Tibial nerve (tissue), 4 donors: ENCODE results near the gene FAT1. TPM values are rescaled to one million over a fixed set of nuclear protein-coding genes. Genes with fewer than 3 reads are reported as not detected.

Experiments used
- DNase-seq, 2 donors: peaks; one replicate each; pipeline ENCODE4 v3.0.0-alpha.2; 2019; ENCODE audit warnings: low spot score in 2 of 2
- H3K27ac ChIP-seq, 4 donors: fragments of 200-600 bp; sonication (generic) in 3 of 4; one replicate each; pipeline ENCODE4 v1.5.1; 2017 to 2019; ENCODE audit warnings: mild to moderate bottlenecking in 1 of 4
- H3K27me3 ChIP-seq, 2 donors: fragments of 200-600 bp; sonication (generic) in 1 of 2; one replicate each; pipeline versions ENCODE4 v1.5.1 to v1.6.0; 2017 to 2019
- H3K36me3 ChIP-seq, 3 donors: fragments of 200-600 bp; sonication (generic); one replicate each; pipeline ENCODE4 v1.5.1; 2018 to 2019
- H3K4me1 ChIP-seq, 4 donors: fragments of 200-600 bp; sonication (generic) in 3 of 4; one replicate each; pipeline ENCODE4 v1.5.1; 2017 to 2019
- H3K4me3 ChIP-seq, 4 donors: fragments of 200-600 bp; sonication (generic) in 3 of 4; one replicate each; pipeline ENCODE4 v1.5.1; 2017 to 2019; ENCODE audit warnings: mild to moderate bottlenecking in 1 of 4, moderate library complexity in 1 of 4
- H3K9me3 ChIP-seq, 4 donors: fragments of 200-600 bp; sonication (generic) in 3 of 4; one replicate each; pipeline ENCODE4 v1.5.1; 2017 to 2019
- CTCF ChIP-seq, 5 experiments: fragments of 200-600 bp in 3 of 5; fragments of 450-650 bp in 2 of 5; sonication (generic) in 3 of 5; IDR thresholded peaks; one replicate each; pipeline ENCODE4 v1.5.1; 2016 to 2019; ENCODE audit warnings: antibody characterized with exemption in 5 of 5, mild to moderate bottlenecking in 3 of 5, moderate library complexity in 2 of 5
- EP300 ChIP-seq, 2 donors: sonication (generic); formaldehyde crosslinking; IDR thresholded peaks; one replicate each; pipeline ENCODE4 v1.6.1; 2017; ENCODE audit warnings: antibody characterized with exemption in 2 of 2, mild to moderate bottlenecking in 1 of 2
- POLR2A ChIP-seq, 2 donors: fragments of 450-650 bp; IDR thresholded peaks; one replicate each; pipeline ENCODE4 v1.6.1; 2017; ENCODE audit warnings: antibody characterized with exemption in 2 of 2, mild to moderate bottlenecking in 2 of 2, moderate library complexity in 2 of 2
- WGBS, 2 donors: methylation state at CpG; one replicate each; pipeline ENCODE4 v1.1.5; 2018; 5-methylcytosine and 5-hydroxymethylcytosine counted together
- total RNA-seq, 4 donors: library from RNA; depleted of rRNA; stranded (reverse); fragments of >200 nt; gene quantifications; one replicate each; pipeline ENCODE4 v1.1.0, GENCODE V29; 2016

FAT1 gene
- total RNA-seq, 4 donors from 2014 or later: 85.2 to 119 (median 91.6) TPM

DNA sequence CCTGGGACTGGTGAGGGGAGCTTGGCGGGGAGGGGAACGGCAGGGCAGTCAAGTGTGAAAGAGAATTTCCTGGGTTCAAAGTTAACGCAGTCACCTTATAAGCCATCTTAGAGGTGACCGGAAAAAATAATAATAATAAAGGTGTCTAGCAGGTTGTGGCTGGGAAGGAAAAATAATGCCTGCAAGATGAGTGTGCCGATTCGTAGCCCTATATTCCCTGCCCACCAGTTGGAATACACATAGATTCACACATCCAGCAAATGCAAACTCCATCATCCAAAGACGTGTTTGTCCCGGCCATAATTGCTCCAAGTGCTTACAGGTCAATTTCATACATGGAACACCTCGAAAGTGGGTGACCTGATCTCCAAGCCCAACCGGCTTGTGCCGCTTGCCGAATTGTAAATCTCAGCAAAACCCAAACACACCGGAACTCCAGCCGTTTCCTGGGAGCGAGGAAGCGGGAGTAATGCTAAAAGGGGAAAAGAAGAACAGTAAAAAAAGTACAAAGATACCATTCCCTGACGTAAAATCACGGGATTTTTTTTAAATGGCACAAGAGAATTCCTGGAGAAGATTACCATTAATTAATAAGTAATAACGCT, 1.3 kb upstream of the FAT1 start:
- peak in 1 of 2 donors; percentile 29 for DNase-seq
- WGBS, 2 donors: 1 to 2% methylated on average over 19 of the region's 19 CpGs

DNA sequence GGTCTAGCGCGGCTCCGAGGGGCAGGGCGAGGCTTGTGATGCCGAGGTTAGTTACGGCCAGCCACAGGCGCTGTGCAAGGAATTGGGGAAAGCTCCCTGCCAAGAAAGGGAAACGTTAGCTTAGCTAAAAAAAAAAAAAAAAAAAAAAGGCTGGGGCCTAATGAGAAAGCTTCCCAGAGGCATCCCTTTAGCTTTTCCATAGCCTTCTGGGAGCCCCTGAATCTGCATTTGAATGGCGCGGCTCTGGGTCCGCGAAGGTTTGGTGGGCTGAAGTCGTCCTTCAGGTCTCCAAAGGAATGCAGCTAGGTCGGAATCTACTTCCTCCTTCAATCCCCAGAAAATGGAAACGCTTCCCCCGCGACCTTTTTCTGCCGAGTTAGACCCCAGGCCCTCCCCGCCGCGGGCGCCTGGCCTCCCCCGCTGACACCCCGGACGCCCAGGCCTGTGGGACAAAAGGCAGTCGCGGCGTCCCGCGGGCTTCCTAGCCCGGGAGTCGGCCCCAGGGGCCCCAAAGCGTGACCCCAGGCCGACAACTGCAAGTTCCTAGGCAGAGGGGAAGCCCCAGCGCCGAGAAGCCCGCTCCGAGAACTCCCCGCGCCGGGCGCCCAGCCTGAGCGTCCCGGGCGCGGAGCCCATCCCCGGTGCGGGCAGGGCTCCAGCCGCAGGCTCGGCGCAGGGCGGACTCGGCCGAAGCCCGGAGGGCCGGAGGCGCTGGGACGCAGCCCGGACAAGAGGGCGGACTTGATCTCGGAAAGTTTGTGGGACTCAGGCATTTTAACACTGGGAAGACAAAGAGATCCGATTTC, 605 bp upstream of the FAT1 start:
- Histone ChIP-seq H3K4me3 (peak overlapping the region; percentile 63 to 93 (median 73)), H3K9me3 (peaks cover 0 to 9% (median 2%) of the 10 kb centered on the region in 4 donors), H3K4me1 (peaks cover 0 to 43% (median 0%) of the 10 kb centered on the region in 4 donors), H3K36me3 (no peaks in the 10 kb centered on the region), H3K27me3 (no peaks in the 10 kb centered on the region), H3K27ac (peak overlapping the region; percentile 84 to 97 (median 87))
- TF ChIP-seq POLR2A (IDR thresholded peaks at IDR 0.05) (no peak), EP300 (IDR thresholded peaks at IDR 0.05) (no peak), CTCF (IDR thresholded peaks at IDR 0.05) (no peak)
- no peak for DNase-seq
- WGBS, 2 donors: 0 to 1% methylated on average over 62 of the region's 62 CpGs

More for the DNA sequence above, 1.3 kb upstream of the FAT1 start:
- Histone ChIP-seq H3K27ac (peak overlapping the region; percentile 84 to 97 (median 87)), H3K4me1 (peaks cover 0 to 43% (median 0%) of the 10 kb centered on the region in 4 donors), H3K36me3 (no peaks in the 10 kb centered on the region), H3K27me3 (no peaks in the 10 kb centered on the region), H3K4me3 (peak overlapping the region; percentile 63 to 93 (median 73)), H3K9me3 (peaks cover 0 to 2% (median 0%) of the 10 kb centered on the region in 4 donors)
- TF ChIP-seq EP300 (IDR thresholded peaks at IDR 0.05) (no peak), POLR2A (IDR thresholded peaks at IDR 0.05) (no peak), CTCF (IDR thresholded peaks at IDR 0.05) (no peak)

DNA sequence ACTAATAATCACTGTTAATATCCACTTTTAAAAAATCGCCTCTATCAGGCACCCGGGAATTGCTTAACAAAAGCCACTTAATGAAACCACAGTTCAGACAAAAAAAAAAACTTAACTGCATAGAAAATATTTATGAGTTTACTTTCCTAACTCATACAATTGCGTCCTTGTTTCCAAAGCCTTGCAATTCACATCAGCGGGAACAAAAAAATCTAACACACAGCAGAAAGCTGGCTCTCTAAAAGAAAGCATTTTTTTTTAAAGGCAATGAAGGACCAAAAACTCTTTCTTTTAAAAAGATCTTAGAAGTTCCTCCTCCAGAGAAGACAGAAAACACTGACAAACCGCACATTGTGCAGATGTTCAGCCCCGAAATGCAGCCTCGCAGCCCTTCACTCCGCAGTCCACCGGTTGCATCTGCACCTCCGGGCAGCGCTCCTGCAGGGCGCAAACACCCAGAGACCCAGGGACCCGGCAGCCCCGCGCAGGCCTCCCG, 812 bp downstream of the FAT1 start:
- Histone ChIP-seq H3K4me1 (peaks cover 0 to 42% (median 0%) of the 10 kb centered on the region in 4 donors), H3K27me3 (no peaks in the 10 kb centered on the region), H3K36me3 (no peaks in the 10 kb centered on the region), H3K4me3 (peak overlapping the region; percentile 71 to 93 (median 76)), H3K9me3 (peaks cover 0 to 12% (median 2%) of the 10 kb centered on the region in 4 donors), H3K27ac (peak overlapping the region; percentile 84 to 97 (median 87))
- TF ChIP-seq EP300 (IDR thresholded peaks at IDR 0.05): peak; percentile 14 to 32
- no peak for TF ChIP-seq POLR2A (IDR thresholded peaks at IDR 0.05)
- no peak for DNase-seq
- 1 to 2% methylated on average over 10 to 16 of the region's 16 CpGs for WGBS, 2 donors

DNA sequence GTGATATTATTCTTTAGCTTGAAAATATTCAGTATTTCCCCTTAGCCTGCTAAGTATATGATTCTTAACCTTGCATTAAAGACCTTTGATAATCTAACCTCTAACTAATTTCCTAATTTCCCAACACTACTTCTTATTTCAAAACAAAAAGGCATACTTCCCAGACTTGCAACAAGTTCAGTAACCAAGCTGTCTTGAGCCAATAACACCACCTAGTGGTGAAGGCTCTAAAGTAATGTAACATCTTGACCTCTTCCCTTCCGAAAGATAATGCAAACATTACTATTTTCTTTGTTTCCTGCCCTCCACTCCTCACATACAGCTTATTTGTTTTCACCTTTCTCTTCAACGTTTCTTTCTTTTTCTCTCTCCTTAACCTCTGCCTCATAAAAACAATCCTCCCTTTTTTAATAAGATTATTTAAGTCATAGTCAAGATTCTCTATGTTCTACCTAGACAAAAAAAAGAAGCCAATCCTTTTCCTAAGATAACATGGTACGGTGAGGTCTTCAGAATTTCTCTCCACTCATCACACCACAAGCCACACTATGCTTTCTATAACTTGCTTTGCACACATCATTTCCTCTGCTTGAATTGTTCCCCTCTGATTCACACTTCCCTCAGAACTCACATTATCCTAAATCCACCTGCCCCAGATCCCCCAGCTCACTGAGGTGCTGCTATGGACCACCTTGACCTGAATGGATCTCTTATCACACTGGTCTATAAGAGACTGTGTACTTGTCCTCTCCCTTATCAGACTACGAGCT, 3.5 kb downstream of the FAT1 start:
- no peak for DNase-seq
- WGBS, 2 donors: 89 to 91% methylated on average over 4 of the region's 4 CpGs
- no peaks in the 10 kb centered on the region for H3K27me3 ChIP-seq
- no peaks in the 10 kb centered on the region for H3K36me3 ChIP-seq
- TF ChIP-seq POLR2A (IDR thresholded peaks at IDR 0.05): no peak
- peak in 4 of 5 experiments; percentile 10 to 29 (median 18) for TF ChIP-seq CTCF (IDR thresholded peaks at IDR 0.05)
- H3K9me3 ChIP-seq: peaks cover 0 to 12% (median 2%) of the 10 kb centered on the region in 4 donors
- no peak overlapping the region for H3K27ac ChIP-seq
- no peak overlapping the region for H3K4me3 ChIP-seq
- H3K4me1 ChIP-seq: peaks cover 0 to 45% (median 0%) of the 10 kb centered on the region in 4 donors

DNA sequence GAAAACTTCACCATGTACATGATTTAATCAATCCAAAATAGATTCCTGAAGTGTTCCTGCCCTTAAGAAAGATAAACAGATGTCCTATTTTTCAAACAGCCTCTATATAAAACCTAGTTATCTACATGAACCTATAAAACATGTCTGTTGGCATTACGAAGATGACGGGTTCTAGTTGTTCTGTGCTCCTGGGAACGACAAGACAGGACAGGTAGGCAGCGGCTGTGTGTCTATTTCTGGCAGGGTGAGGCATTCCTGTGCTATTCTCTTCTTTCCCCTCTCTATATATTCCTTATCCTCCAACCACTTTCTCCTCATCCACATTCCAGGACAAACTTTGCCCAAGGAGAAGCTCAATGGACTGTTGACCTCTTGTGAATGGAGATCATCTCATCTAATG, 6.1 kb downstream of the FAT1 start:
- Histone ChIP-seq H3K36me3 (no peaks in the 10 kb centered on the region), H3K27ac (no peak overlapping the region), H3K27me3 (no peaks in the 10 kb centered on the region), H3K9me3 (peaks cover 0 to 12% (median 2%) of the 10 kb centered on the region in 4 donors), H3K4me1 (peaks cover 0 to 38% (median 0%) of the 10 kb centered on the region in 4 donors), H3K4me3 (no peak overlapping the region)
- DNase-seq: no peak
- WGBS, 2 donors: 97% methylated on average over 4 of the region's 4 CpGs
- TF ChIP-seq POLR2A (IDR thresholded peaks at IDR 0.05): no peak
- TF ChIP-seq EP300 (IDR thresholded peaks at IDR 0.05): no peak
- TF ChIP-seq CTCF (IDR thresholded peaks at IDR 0.05): no peak
